B cell (primary cell): Measurements from ENCODE around the gene WDR90.

Experiments used
- CTCF ChIP-seq: fragments of 200-600 bp; IDR thresholded peaks from one replicate; pipeline ENCODE4 v1.8.0; 2022; ENCODE audit warnings: antibody characterized with exemption, mild to moderate bottlenecking
- EZH2 ChIP-seq: IDR thresholded peaks from 2 replicates; pipeline ENCODE4 v1.6.1; 2012; ENCODE audit warnings: borderline replicate concordance, low read depth, mild to moderate bottlenecking, moderate library complexity, low read length; ENCODE audit not compliant: insufficient read depth, poor library complexity, severe bottlenecking

- no peak for TF ChIP-seq EZH2
- no peak for TF ChIP-seq CTCF
Observed at GRCh38 chr16:680625-680945, 31.4 kb downstream of the WDR90 start.
